Activated CD4-positive, alpha-beta T cell treated with anti-CD3 and anti-CD28 coated beads for 1 hour (primary cell): ENCODE data around the gene CAMK2N2.

Experiments
- DNase-seq: peaks from one replicate; pipeline ENCODE4 v3.0.0-alpha.2; 2020

CAMK2N2 gene

DNA sequence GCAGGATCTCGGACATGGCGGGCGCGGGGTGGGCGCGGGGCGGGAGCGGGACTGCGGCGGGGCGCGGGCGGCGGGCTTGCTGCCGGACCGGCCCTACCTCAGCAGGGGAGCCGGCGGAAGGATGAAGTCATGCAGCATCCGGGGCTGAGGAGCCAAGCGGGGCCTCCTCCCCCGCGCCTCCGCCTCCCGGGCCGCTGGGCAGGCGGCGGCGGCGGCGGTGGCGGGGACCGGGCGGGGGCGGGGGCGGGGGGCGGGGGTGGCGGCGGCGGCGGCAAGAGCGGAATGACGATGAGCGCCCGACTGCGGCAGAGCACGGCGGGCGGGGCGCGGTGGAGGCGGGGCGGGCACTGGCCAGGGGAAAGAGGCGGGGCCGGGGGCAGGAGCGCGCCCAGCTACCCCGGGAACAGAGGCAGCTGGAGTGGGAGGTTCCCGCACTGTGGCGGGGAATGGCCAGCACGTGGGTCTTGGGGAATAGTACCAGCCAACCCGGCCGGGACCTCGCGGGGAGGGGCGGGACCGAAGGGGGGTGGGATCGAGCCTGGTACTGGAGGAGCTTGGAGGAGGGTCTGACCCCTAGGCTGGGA is at the start of gene CAMK2N2:
CAMK2N2 (minus strand) TSS at position 284 of the 584 bp plus-strand sequence; CDS start at position 16, 268 bp downstream.
- DNase-seq, result peak; percentile 24

DNA sequence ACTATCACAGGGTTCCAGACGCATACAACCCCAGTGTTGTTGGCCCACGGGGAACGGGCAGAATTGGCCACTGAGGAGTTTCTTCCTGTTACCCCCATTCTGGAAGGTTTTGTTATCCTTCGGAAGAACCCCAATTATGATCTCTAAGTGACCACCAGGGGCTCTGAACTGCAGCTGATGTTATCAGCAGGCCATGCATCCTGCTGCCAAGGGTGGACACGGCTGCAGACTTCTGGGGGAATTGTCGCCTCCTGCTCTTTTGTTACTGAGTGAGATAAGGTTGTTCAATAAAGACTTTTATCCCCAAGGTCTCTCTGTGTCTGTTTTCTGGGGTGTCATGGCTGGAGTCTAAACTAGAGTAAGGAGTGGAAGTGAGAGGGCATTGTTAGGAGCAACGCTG is 47.4 kb upstream of the CAMK2N2 start:
- no peak for DNase-seq

DNA sequence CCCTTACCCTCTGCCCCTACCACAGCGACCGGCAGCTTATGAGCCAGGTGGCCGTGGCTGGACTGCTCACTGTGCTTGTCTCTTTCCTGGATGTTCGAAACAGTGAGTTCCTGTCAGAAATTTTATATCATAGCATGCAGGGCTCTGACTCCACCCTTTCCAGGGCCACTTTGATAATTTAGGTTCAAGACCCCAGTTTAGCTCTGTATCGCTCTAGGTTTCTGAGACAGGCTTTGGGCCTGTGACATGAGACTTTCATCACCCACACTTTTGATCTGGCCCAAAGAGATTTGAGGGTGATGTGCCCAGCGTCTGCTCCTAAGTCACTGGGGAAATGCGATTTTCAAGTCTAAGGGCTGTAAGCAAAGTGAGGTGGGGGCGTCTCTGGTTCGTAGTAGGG is 46.6 kb upstream of the CAMK2N2 start:
- DNase-seq, result no peak

DNA sequence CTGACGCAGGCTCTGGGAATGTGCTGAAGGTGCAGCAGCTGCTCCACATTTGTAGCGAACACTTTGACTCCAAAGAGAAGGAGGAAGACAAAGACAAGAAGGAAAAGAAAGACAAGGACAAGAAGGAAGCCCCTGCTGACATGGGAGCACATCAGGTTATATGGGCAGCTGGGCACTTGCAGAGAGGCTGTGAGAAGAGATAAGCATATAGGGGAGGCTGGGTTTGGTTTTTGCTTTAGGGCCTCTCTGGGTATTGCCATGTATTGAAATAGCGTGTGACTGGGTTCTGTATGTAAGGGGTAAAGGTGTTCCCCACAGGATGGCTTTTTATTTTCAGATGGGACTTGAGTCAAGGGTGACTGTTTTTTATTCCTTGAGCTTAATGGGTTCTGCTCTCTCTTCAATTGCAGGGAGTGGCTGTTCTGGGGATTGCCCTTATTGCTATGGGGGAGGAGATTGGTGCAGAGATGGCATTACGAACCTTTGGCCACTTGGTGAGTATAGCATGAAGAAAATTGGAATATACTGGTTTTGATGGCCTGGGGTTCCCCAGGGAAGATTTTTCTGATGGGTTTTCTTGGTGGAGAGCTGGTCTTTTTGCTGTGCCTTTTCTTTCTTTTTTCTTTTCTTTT is 45.1 kb upstream of the CAMK2N2 start:
- no peak for DNase-seq

DNA sequence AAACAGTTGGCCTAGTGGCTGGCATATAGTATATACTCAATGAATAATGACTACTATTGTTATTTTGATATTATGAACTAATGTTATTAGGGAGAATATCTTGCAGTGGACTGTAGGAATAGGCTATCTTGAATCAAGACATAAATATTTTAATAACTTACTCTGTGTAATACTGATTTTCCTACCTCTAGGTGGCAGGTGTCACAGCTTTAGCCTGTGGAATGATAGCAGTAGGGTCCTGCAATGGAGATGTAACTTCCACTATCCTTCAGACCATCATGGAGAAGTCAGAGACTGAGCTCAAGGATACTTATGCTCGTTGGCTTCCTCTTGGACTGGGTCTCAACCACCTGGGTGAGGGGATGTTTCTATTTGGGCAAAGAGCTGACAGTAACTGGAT is 44.2 kb upstream of the CAMK2N2 start:
- no peak for DNase-seq

DNA sequence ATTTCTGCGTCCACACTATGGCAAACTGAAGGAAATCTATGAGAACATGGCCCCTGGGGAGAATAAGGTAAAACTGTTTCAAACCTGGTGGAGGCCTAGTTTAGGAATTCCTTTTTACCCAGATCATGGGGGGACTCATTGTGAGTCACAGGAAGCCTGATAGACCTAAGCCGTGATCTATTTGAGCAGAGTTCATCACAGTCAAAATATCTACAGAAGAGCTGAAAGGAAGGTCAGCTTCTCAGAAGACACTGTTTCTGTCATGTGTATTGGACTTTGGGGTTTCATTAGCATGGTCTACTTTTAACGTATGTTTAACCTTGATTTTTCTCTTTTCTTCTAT is 39.0 kb upstream of the CAMK2N2 start:
- DNase-seq, result no peak

DNA sequence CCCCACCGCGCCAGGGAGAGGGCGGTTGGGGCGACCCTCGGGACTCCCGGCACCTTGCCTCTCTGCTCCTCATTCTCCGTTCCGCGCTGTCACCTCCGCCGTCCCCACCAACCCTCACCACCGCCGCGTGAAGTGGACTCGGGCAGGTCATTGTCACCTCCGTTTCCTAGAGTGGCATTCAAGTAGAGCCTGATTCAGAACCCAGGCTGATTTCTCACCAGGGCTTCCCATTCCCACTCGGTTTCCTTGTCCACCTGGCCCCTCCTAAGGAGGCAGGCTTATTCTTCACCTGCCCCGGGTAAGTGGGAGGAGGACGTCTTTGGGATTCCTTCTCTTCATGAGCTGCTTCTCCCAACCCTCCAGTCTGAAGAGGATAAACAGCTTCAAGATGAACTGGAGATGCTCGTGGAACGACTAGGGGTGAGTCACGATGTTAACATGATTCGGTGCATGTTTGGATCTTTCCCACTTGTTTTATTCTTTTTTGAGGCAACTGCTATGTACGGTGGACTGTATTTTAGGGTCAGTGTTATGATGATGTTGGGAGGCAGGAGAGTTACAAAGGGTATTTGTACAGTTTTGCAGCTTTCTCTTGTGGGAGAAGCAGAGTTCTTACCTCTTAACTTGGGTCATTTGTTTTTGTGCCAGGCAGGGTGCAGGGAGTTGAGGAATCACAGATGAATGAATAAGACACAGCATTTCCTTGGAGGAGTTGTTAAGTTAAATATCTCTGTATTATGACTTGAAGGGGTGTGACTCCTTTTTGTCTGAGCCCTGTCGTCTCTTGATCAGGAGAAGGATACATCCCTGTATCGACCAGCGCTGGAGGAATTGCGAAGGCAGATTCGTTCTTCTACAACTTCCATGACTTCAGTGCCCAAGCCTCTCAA is 38.4 kb upstream of the CAMK2N2 start:
- no peak for DNase-seq

DNA sequence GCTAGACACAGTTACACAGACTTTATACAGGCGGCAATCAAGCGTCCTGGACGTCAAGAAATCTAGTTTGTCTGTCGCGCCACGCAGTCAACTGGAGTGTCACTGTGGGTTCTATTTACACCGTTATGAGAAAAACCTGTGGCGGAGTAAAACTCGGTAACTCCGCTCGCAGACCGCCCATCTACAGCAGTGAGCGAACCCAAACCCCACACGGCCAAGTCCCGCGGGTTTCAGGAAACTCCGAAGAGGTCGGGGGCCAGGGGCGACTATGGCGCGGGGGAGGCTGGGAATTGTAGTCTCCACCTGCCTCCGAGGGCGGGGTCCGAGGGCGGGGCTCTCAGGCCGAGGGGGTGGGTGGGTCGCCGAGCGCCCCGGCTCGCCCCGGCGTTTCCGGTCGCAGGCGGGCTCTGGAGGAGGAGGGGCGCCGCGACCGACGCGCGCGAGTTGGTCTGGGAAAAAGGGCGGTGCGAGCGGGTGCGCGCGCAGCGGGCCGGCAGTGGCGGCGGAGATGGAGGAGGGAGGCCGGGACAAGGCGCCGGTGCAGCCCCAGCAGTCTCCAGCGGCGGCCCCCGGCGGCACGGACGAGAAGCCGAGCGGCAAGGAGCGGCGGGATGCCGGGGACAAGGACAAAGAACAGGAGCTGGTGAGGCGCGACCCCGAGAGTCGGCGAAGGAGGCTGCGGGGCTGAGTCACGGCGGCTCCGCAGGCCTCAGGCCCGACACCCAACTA is 37.6 kb upstream of the CAMK2N2 start, which contains the start of gene PSMD2:
PSMD2 (plus strand) TSS at position 483 of the 729 bp plus-strand sequence; CDS start at position 509, 26 bp downstream.
- peak; percentile 98 for DNase-seq

DNA sequence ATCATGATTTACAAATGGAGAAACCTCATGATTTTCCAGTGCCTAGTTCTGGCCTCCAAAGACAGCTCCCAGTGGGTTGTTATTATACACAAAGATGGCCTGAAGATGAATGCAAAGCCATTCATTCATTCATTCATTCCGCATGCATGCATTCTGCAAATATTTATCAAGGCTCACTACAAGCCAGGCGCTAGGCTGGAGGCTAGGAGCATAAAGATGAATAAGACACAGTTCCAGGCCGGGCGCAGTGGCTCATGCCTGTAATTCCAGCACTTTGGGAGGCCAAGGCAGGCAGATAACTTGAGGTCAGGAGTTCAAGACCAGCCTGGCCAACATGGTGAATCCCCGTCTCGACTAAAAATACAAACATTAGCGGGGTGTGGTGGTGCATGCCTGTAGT is 35.3 kb upstream of the CAMK2N2 start:
- no peak for DNase-seq

DNA sequence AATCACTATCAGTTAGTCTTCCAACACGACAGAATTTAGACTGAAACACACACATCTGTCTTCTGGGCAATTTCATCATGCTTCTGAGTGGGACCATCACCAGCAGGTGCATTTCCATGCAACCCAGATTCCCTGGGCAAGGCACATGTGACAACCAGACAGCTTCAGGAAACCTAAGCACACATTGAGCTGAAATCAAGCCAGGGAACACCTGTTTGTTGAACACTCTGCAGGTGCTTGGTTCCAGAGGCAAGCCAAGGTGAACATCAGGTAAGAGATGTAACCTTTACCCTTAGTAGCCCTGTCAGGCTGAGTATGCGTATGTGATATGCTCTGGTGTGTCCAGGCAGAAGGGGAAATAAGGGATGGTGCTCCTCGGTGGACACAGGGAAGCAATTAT is 34.4 kb upstream of the CAMK2N2 start:
- DNase-seq, result no peak

DNA sequence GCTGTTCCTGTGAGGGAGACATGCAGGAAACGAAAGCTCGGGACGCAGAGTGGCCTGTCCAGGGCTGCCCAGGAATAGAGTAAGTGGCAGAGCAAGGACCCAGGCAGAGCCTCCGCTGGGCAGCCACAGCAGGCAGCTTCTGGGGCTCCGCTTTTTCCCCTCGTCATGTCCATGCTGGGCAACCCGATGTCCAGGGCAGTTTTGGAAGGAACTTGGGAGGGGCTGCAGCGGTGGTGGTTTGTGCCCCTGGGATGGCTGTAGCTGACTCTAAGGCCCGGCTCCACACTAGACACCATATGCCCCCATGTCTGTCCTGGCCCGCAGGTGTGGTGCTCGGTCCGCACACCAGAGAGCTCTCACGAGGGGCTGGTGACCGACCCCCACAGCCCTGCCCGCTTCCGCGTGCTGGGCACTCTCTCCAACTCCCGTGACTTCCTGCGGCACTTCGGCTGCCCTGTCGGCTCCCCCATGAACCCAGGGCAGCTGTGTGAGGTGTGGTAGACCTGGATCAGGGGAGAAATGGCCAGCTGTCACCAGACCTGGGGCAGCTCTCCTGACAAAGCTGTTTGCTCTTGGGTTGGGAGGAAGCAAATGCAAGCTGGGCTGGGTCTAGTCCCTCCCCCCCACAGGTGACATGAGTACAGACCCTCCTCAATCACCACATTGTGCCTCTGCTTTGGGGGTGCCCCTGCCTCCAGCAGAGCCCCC is 30.5 kb upstream of the CAMK2N2 start:
- DNase-seq, result no peak

DNA sequence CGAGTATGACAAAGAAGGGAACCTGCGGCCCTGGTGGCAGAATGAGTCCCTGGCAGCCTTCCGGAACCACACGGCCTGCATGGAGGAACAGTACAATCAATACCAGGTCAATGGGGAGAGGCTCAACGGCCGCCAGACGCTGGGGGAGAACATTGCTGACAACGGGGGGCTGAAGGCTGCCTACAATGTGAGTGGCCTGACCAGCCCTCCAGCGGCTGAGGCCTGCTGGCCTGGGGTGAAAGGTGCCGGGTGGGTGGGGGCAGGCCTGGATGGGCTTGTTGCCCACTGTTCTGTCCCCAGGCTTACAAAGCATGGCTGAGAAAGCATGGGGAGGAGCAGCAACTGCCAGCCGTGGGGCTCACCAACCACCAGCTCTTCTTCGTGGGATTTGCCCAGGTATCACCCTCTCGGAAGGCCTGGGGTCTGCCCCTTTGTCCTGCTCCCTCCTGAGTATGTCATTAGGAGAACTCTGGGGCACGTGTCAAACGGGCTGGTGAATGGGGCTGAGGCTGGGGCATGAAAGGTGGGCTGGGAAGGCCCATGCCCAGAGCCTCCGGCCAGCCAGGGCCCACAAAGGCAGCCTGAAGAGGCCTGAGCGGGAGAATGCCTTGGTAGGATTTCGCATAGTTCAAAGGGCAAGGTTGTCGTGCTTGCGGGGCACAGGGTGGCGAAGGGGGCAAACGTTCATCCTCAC is 29.8 kb upstream of the CAMK2N2 start:
- no peak for DNase-seq

DNA sequence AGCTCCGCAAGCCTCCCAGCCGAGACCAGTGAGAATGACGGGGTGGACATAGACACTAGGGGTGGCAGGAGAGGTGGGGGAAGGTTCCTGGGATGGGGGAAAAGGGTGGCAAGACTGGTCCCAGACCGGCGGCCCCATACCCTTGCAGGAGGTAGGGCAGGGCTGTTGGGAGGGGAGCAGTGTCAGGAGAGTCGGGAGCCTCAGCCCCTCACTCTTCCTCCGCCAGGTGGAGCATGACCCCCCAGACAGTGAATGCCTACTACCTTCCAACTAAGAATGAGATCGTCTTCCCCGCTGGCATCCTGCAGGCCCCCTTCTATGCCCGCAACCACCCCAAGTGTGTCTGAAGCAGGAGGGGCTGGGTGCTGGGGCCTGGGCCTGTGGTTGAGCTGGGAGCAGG is 29.0 kb upstream of the CAMK2N2 start:
- no peak for DNase-seq

DNA sequence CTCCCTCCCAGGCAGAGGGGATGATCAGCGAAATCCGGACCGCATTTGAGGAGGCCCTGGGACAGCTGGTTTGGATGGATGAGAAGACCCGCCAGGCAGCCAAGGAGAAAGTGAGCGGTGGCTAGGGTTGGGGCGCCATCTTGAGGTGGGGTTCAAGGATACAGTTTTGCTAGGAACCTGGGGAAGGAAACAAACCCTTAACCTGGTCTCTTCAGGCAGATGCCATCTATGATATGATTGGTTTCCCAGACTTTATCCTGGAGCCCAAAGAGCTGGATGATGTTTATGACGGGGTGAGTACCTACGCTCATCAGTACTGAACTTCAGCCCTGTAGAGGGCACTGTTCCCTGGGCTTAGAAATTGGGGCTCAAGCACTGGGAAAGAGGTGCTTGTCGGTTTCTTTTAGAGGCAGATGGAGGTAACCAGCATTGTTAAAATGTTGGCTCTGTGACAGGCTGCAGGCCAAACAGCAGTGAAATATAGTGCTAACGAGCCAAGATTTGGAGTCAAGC is 28.1 kb upstream of the CAMK2N2 start:
- DNase-seq, result peak; percentile 40

DNA sequence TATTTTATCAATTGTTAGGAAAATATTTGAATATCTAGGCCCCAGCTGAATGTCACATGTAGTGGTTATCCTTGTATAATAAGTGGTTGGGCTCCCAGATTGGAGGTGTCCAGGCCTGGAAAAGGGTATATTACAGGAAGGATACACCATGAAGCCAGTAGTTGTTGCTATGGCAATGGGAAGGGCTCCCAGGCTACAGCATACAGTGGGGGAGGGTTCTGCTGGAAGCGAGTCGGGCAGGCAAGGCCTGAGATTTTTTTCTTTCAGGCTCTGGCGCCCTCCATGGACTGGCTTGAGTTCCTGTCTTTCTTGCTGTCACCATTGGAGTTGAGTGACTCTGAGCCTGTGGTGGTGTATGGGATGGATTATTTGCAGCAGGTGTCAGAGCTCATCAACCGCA is 23.3 kb upstream of the CAMK2N2 start:
- DNase-seq, result no peak

DNA sequence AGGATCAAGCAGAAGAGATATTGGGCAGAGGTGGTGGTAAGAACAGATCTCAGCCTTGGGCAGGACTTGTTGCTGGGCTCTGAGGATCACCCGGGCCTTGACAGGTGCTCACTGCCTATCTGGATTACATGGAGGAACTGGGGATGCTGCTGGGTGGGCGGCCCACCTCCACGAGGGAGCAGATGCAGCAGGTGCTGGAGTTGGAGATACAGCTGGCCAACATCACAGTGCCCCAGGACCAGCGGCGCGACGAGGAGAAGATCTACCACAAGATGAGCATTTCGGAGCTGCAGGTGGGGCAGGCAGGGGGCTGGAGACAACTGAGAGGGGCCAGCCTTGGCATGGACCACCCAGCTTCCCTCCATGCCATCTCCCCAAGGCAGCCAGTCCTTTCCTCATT is 22.3 kb upstream of the CAMK2N2 start:
- no peak for DNase-seq

DNA sequence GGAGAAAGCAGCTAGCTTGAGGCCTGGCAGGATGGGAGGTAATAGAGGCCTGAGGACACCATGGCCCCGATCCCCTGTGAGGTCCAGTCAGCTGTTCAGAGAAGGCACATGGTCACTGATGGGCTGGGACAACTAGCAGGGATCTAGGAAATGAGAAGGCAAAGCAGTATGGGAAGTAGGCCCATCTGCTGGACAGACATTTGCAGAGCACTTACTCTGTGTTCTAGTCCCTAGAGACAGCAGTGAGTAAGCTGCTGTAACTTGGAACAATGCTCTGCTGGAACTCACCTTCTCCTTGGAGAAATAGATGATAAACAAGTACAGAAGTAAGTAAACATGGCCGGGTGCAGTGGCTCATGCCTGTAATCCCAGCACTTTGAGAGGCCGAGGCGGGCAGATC is 21.6 kb upstream of the CAMK2N2 start:
- DNase-seq, result no peak

DNA sequence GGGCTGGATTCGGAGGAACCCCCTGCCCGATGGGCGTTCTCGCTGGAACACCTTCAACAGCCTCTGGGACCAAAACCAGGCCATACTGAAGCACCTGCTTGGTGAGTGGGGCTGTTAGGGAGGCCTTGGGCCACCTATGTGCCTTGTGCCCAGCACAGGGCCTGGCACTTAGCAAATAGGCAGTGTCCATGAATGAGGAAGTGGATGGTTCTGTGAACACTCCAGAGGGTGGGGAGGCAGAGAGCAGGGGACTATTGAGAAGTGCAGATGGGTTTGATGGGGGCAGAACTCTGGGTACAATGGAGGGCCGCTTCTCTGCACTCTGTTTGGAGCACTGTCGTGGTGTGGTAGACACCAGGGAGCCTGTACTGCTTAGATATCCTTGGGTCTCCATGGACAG is 16.0 kb upstream of the CAMK2N2 start:
- no peak for DNase-seq

DNA sequence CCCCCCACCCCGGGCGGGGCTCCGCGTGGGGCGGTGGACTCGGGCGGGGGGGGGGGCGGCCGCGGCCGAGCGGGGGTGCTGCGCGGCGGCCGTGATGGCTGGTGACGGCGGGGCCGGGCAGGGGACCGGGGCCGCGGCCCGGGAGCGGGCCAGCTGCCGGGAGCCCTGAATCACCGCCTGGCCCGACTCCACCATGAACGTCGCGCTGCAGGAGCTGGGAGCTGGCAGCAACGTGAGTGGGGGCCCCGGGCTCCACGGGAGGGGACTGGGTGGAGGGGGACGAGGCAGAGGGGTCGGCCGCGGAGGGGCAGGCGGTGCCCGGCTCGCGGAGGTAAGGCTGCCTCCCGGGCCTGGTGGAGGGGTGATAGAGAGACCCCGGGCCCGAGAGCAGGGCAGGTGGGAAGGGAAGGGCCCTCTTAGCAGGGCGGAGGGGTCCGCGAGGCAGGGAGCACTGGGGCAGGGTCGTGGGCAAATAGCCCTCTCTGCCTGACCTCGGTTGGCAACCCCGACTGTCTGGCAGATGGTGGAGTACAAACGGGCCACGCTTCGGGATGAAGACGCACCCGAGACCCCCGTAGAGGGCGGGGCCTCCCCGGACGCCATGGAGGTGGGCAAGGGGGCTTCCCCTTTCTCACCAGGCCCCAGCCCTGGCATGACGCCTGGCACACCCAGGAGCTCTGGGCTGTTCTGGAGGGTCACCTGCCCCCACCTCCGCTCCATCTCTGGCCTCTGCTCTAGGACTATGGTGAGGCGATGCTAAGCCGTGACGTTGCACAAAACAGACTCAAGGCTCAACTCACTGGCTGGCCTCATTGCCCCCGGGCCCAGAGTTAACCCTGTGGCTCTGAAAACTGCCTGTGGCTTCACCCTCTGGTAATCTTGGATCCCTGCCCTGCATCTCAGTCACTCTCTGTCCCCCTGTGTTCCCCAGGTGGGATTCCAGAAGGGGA is 14.9 kb upstream of the CAMK2N2 start, which contains the start of gene ECE2:
ECE2 (plus strand) TSS at position 62 of the 950 bp plus-strand sequence; CDS start at position 194, 132 bp downstream.
- no peak for DNase-seq

DNA sequence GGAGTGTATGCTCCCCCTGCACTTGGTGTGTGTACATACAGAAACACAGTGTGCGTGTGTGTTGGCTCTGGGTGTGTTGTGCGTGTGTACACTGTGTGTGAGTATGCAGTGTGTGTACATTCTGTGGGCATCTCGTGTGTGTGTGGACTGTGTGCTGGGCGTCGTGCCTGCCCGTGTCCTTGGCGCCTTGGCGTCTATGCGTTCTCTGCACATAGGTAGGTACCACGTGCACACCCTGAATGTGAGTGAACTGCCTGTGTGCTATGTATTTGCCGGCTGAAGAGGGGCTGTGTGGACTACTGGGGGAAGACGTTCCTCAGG is 14.0 kb upstream of the CAMK2N2 start:
- DNase-seq, result no peak

DNA sequence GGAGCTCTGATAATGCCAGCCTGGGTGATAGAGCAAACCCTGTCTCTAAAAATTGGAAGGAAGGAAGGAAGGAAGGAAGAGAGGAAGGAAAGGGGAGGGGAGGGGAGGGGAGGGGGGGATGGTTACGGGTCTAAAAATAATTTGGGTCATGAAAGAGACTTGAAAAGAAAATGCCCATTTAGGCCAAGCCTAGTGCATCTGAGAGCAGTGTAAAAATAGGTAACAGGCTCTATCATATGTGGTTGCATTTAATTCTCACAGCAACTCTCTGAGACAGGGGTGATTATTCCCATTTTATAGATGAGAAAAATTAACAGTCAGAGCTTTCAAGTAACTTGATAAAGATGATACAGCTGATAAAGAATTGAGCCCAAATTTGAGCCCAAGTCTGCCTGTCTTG is 10.9 kb upstream of the CAMK2N2 start:
- no peak for DNase-seq
